ENCODE measurements around the gene DMAP1. TPM values are rescaled to one million over a fixed set of nuclear protein-coding genes. Genes with fewer than 3 reads are reported as not detected.

DMAP1 gene
- polyA plus RNA-seq, 3 donors = 52.6 to 57.5 (median 53.2) TPM

Other genes starting within 250 kb of the DMAP1 start
- gene DPH2, start 243.5 kb upstream of the DMAP1 start, polyA plus RNA-seq (ENCODE audit: insufficient read length in 3 of 3) = 10 to 100 TPM; 21.5 to 22.3 (median 21.9) TPM
- gene ATP6V0B, start 238.5 kb upstream of the DMAP1 start, polyA plus RNA-seq (ENCODE audit: insufficient read length in 3 of 3) = 100 to 1,000 TPM; 134 to 150 (median 144) TPM
- 10 to 100 TPM; 34.6 to 39.8 (median 37.2) TPM for gene B4GALT2, start 234.3 kb upstream of the DMAP1 start, polyA plus RNA-seq (ENCODE audit: insufficient read length in 3 of 3)
- 10 to 100 TPM; 14.4 to 15.8 (median 14.6) TPM for gene CCDC24, start 221.9 kb upstream of the DMAP1 start, polyA plus RNA-seq (ENCODE audit: insufficient read length in 3 of 3)
- gene SLC6A9, start 182.0 kb upstream of the DMAP1 start, polyA plus RNA-seq (ENCODE audit: insufficient read length in 3 of 3) = 1 to 10 TPM; 5.4 to 6.3 (median 6.1) TPM
- not detected for gene KLF17, start 94.7 kb upstream of the DMAP1 start, polyA plus RNA-seq (ENCODE audit: insufficient read length in 3 of 3)
- gene KLF18, start 71.8 kb upstream of the DMAP1 start, polyA plus RNA-seq (ENCODE audit: insufficient read length in 3 of 3) = not detected
- 10 to 100 TPM; 84.4 to 90.2 (median 86.8) TPM for gene ERI3, start 141.8 kb downstream of the DMAP1 start, polyA plus RNA-seq (ENCODE audit: insufficient read length in 3 of 3)
- 100 to 1,000 TPM in 2 of 3 donors, 10 to 100 TPM in 1; 97.3 to 119 (median 102) TPM for gene RNF220, start 191.8 kb downstream of the DMAP1 start, polyA plus RNA-seq (ENCODE audit: insufficient read length in 3 of 3)